GM21515 (cell line): ENCODE measurements around the gene OR5AK2.
"Not testable (repeated sequence)": the region's sequence is repeated elsewhere in the genome, so short reads cannot be mapped to it uniquely, and the experiment has no call there.

ENCODE experiments used
- ATAC-seq: cut with Tn5 transposase; IDR thresholded peaks from one replicate; pipeline ENCODE4 v1.9.1; 2021; ENCODE audit not compliant: unreplicated experiment

The OR5AK2 gene

GRCh38 chr11:56988614-56989013 is at the start of gene OR5AK2:
Gene OR5AK2, plus strand, starts transcription at chr11:56988914. Its CDS starts 0 bp downstream, at chr11:56988914.
- no peak for ATAC-seq

GRCh38 chr11:56945526-56945925 is 43.2 kb upstream of the OR5AK2 start:
- not testable (repeated sequence) for ATAC-seq

GRCh38 chr11:56948991-56949515 is 39.7 kb upstream of the OR5AK2 start:
- no peak for ATAC-seq

GRCh38 chr11:56950510-56950909 is 38.2 kb upstream of the OR5AK2 start:
- no peak for ATAC-seq

GRCh38 chr11:56953907-56954306 is 34.8 kb upstream of the OR5AK2 start:
- not testable (repeated sequence) for ATAC-seq

- ATAC-seq, result no peak
These were observed 27.1 kb upstream of the OR5AK2 start for GRCh38 chr11:56961609-56962008.

GRCh38 chr11:56967726-56968125 is 21.0 kb upstream of the OR5AK2 start:
- no peak for ATAC-seq

GRCh38 chr11:56968524-56968923 is 20.2 kb upstream of the OR5AK2 start:
- no peak for ATAC-seq

GRCh38 chr11:56977314-56977713 is 11.4 kb upstream of the OR5AK2 start:
- no peak for ATAC-seq

- no peak for ATAC-seq
These were observed 2.0 kb downstream of the OR5AK2 start for GRCh38 chr11:56990702-56991101.

- no peak for ATAC-seq
These were observed 5.8 kb downstream of the OR5AK2 start for GRCh38 chr11:56994532-56994931.

GRCh38 chr11:57001674-57002401 is 13.1 kb downstream of the OR5AK2 start:
- ATAC-seq, result no peak

GRCh38 chr11:57008373-57008772 is 19.7 kb downstream of the OR5AK2 start:
- ATAC-seq, result no peak

- no peak for ATAC-seq
These were observed 27.0 kb downstream of the OR5AK2 start for GRCh38 chr11:57015679-57016078.

GRCh38 chr11:57031556-57031955 is 42.8 kb downstream of the OR5AK2 start:
- no peak for ATAC-seq
